ENCODE measurements around the gene NELFE.
"Not testable (repeated sequence)": the region's sequence is repeated elsewhere in the genome, so short reads cannot be mapped to it uniquely, and the experiment has no call there.

NELFE gene

DNA sequence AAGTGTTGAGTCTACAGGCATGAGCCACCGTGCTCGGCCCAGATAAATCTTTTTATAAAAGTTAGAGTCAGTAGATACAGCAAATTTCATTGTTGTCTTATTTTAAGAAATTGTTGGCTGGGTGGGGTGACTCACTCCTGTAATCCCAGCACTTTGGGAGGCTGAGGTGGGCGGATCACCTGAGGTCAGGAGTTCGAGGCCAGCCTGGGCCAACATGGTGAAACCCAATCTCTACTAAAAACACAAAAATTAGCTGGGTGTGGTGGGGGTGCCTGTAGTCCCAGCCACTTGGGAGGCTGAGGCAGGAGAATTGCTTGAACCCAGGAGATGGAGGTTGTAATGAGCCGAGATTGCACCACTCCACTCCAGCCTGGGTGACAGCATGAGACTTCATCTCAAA lies 50.5 kb downstream of the NELFE start:
- H3K27me3 Mint-ChIP-seq (ENCODE audit: low read depth); H3K9me3 Mint-ChIP-seq; H3K27ac Mint-ChIP-seq; DNase-seq (ENCODE audit: low spot score); H3K36me3 Mint-ChIP-seq (ENCODE audit: low read depth); H3K4me3 Mint-ChIP-seq: not testable (repeated sequence)
- peaks cover 14% of the 10 kb centered on the region for H3K4me1 Mint-ChIP-seq (ENCODE audit: low read depth)

DNA sequence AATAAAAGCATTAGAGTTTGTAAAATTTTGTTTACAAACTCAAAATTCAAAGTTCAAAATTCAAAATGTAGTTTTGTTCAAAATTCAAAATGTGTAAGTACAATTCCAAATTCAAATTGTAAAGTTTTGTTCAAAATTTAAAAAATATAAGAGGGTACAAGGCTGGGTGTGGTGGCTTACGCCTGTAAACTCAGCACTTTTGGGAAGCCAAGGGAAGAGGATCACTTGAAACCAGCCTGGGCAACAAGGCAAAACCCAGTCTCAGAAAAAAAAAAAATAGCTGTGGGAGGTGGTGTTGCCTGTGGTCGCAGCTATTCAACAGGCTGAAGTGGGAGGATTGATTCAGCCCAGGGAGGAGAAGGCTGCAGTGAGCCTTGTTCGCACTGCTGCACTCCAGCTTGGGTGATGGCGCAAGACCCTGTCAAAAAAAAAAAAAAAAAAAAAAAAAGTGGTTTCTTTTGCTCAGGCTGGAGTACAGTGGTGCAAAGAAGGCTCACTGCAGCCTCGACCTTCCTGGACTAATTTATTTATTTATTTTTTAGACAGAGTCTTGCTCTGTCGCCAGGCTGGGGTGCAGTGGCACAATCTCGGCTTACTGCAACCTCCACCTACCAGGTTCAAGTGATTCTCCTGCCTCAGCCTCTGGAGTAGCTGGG lies 51.5 kb downstream of the NELFE start:
- Mint-ChIP-seq H3K9me3 (no peaks in the 10 kb centered on the region), H3K4me1 (ENCODE audit: low read depth) (peaks cover 20% of the 10 kb centered on the region), H3K4me3 (no peak overlapping the region), H3K27ac (no peak overlapping the region), H3K36me3 (ENCODE audit: low read depth) (no peaks in the 10 kb centered on the region), H3K27me3 (ENCODE audit: low read depth) (no peaks in the 10 kb centered on the region)
- DNase-seq (ENCODE audit: low spot score) = peak; percentile 13

DNA sequence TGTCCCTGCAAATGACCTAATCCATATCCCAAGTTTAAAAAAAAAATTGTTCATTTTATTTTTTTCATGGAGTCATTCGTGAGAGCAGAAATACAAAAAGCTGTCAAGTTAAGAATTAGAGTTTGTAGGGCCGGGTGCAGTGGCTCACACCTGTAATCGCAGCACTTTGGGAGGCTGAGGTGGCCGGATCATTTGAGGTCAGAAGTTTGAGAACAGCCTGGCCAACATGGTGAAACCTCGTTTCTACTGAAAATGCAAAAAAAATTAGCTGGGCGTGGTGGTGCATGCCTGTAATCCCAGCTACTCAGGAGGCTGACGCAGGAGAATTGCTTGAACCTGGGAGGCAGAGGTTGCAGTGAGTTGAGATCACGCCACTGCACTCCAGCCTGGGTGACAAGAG lies 52.0 kb downstream of the NELFE start:
- not testable (repeated sequence) for H3K9me3 Mint-ChIP-seq; DNase-seq (ENCODE audit: low spot score); H3K36me3 Mint-ChIP-seq (ENCODE audit: low read depth); H3K27me3 Mint-ChIP-seq (ENCODE audit: low read depth); H3K27ac Mint-ChIP-seq; H3K4me3 Mint-ChIP-seq
- peaks cover 19% of the 10 kb centered on the region for H3K4me1 Mint-ChIP-seq (ENCODE audit: low read depth)

- H3K4me1 Mint-ChIP-seq (ENCODE audit: low read depth) = peaks cover 19% of the 10 kb centered on the region
- no peaks in the 10 kb centered on the region for H3K9me3 Mint-ChIP-seq
- no peaks in the 10 kb centered on the region for H3K27me3 Mint-ChIP-seq (ENCODE audit: low read depth)
- DNase-seq (ENCODE audit: low spot score) = no peak
- no peak overlapping the region for H3K4me3 Mint-ChIP-seq
- H3K27ac Mint-ChIP-seq = no peak overlapping the region
- no peaks in the 10 kb centered on the region for H3K36me3 Mint-ChIP-seq (ENCODE audit: low read depth)
Observed at GRCh38 chr6:31906122-31906521, 52.6 kb downstream of the NELFE start.

DNA sequence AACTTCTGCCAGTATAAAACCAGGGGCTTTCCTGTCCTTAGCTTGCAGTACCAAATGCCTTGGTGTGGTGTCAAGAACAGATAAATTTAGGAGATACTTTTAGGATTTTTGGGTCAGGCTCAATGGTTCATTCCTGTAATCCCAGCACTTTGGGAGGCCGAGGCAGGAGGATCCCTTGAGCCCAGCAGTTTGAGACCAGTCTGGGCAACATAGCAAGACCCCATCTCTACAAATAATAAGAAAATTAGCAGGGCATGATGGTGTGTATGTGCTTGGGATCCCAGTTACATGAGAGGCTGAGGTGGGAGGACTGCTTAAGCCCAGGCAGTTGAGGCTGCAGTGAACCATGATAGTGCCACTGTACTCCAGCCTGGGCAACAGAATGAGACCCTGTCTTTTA lies 53.7 kb downstream of the NELFE start:
- Mint-ChIP-seq H3K27ac (no peak overlapping the region), H3K4me1 (ENCODE audit: low read depth) (peaks cover 18% of the 10 kb centered on the region), H3K36me3 (ENCODE audit: low read depth) (no peaks in the 10 kb centered on the region), H3K9me3 (no peaks in the 10 kb centered on the region), H3K27me3 (ENCODE audit: low read depth) (no peaks in the 10 kb centered on the region), H3K4me3 (no peak overlapping the region)
- no peak for DNase-seq (ENCODE audit: low spot score)

- no peaks in the 10 kb centered on the region for H3K36me3 Mint-ChIP-seq (ENCODE audit: low read depth)
- no peak for DNase-seq (ENCODE audit: low spot score)
- no peaks in the 10 kb centered on the region for H3K9me3 Mint-ChIP-seq
- no peak overlapping the region for H3K27ac Mint-ChIP-seq
- no peaks in the 10 kb centered on the region for H3K27me3 Mint-ChIP-seq (ENCODE audit: low read depth)
- H3K4me3 Mint-ChIP-seq = no peak overlapping the region
- H3K4me1 Mint-ChIP-seq (ENCODE audit: low read depth) = peaks cover 20% of the 10 kb centered on the region
Observed at GRCh38 chr6:31903957-31904356, 54.8 kb downstream of the NELFE start.

All from T-helper 2 cell treated with Interferon-gamma antibody and Interleukin-4, amounts not matched to agents 5 μg/mL and 100 μg/mL, for 36 hours (primary cell).